OCI-LY7 (cell line): ENCODE measurements around the gene NKX6-2. TPM values are rescaled to one million over a fixed set of nuclear protein-coding genes. Genes with fewer than 3 reads are reported as not detected.

Experiments used
- BruUV-seq: library from RNA; stranded (reverse); fragments of 400-500 nt; replicated peaks from 2 replicates; lab custom pipeline; 2021; lab: Mats Ljungman, UMichigan
- CTCF ChIA-PET: fragments of 300-600 bp; sonication (Branson Sonifier 250); formaldehyde crosslinking; loops from one replicate; lab custom pipeline; 2022; ENCODE audit warnings: antibody characterized with exemption; ENCODE audit not compliant: unreplicated experiment; lab: Charles Lee
- POLR2A ChIA-PET: fragments of 300-600 bp; sonication (Branson Sonifier 250); formaldehyde crosslinking; loops from one replicate; lab custom pipeline; 2022; ENCODE audit warnings: antibody characterized with exemption; lab: Charles Lee
- DNase-seq: peaks from one replicate; pipeline ENCODE4 v3.0.0-alpha.2; 2015; ENCODE audit warnings: low spot score
- H2AFZ ChIP-seq: fragments of 200-600 bp; sonication (generic), shearing (Covaris generic); 2 replicates; pipeline ENCODE4 v1.6.1; 2014; ENCODE audit warnings: mild to moderate bottlenecking, antibody characterized with exemption, low read length, moderate library complexity
- H3K27ac ChIP-seq: fragments of 200-600 bp; sonication (generic); 2 replicates; pipeline ENCODE4 v1.5.1; 2014; ENCODE audit warnings: mixed run types, low read depth, mild to moderate bottlenecking, moderate library complexity, low read length, inconsistent platforms; ENCODE audit not compliant: poor library complexity, severe bottlenecking
- H3K36me3 ChIP-seq: fragments of 200-600 bp; sonication (generic); 2 replicates; pipeline ENCODE4 v1.6.1; 2014; ENCODE audit warnings: mild to moderate bottlenecking, antibody characterized with exemption, low read length, moderate library complexity, mixed read lengths; ENCODE audit not compliant: insufficient read depth
- H3K4me1 ChIP-seq: fragments of 200-600 bp; sonication (generic); 2 replicates; pipeline ENCODE4 v1.5.1; 2014; ENCODE audit warnings: mild to moderate bottlenecking, low read length; ENCODE audit not compliant: insufficient read depth, poor library complexity, severe bottlenecking
- H3K4me2 ChIP-seq: fragments of 200-600 bp; sonication (generic); 2 replicates; pipeline ENCODE4 v1.6.1; 2014; ENCODE audit warnings: mild to moderate bottlenecking, low read length
- H3K4me3 ChIP-seq: fragments of 200-600 bp; sonication (generic); 2 replicates; pipeline ENCODE4 v1.5.1; 2014; ENCODE audit warnings: mild to moderate bottlenecking, low read depth, low read length; ENCODE audit not compliant: poor library complexity, severe bottlenecking
- H3K79me2 ChIP-seq: fragments of 200-600 bp; sonication (generic); 2 replicates; pipeline ENCODE4 v1.6.1; 2016; ENCODE audit warnings: low read depth, mild to moderate bottlenecking, low read length, moderate library complexity, mixed read lengths; ENCODE audit not compliant: insufficient read depth
- H3K9me2 ChIP-seq: fragments of 200-600 bp; sonication (generic); 2 replicates; pipeline ENCODE4 v1.6.1; 2016; ENCODE audit warnings: mild to moderate bottlenecking, low read length, mixed read lengths; ENCODE audit not compliant: insufficient read depth
- H3K9me3 ChIP-seq: fragments of 200-600 bp; sonication (generic); 2 replicates; pipeline ENCODE4 v1.6.1; 2014; ENCODE audit warnings: mild to moderate bottlenecking, mixed run types, low read length, mixed read lengths
- H4K20me1 ChIP-seq: fragments of 200-600 bp; sonication (generic); 2 replicates; pipeline ENCODE4 v1.6.1; 2014; ENCODE audit warnings: mild to moderate bottlenecking, antibody characterized with exemption, low read length, moderate library complexity, mixed read lengths; ENCODE audit not compliant: insufficient read depth
- CTCF ChIP-seq: fragments of 200-600 bp; sonication (generic); conservative IDR thresholded peaks from 2 replicates; pipeline ENCODE4 v1.5.1; 2014; ENCODE audit warnings: mild to moderate bottlenecking, antibody characterized with exemption, low read length, moderate library complexity, mixed read lengths
- EZH2phosphoT487 ChIP-seq: fragments of 200-600 bp; sonication (generic); IDR thresholded peaks from 2 replicates; pipeline ENCODE4 v1.6.1; 2018; ENCODE audit warnings: low read depth, borderline replicate concordance, mild to moderate bottlenecking, mixed run types, antibody characterized with exemption, low read length, moderate library complexity, mixed read lengths
- intact Hi-C: fragments of 100-400 bp; cut with micrococcal nuclease; formaldehyde crosslinking; loops from one replicate; pipeline ENCODE4 v1.10.0; 2022; ENCODE audit not compliant: unreplicated experiment
- total RNA-seq, 2 experiments: library from RNA; depleted of rRNA in 1 of 2; stranded (reverse); fragments of >200 nt in 1 of 2; shearing (Covaris generic) in 1 of 2; gene quantifications; 2 replicates each; pipeline ENCODE4 v1.2.3, GENCODE V29; 2014 to 2022

NKX6-2 gene
- total RNA-seq, 2 experiments from 2014 or later: not detected

GRCh38 chr10:132762267-132762666 lies 23.7 kb downstream of the NKX6-2 start:
- BruUV-seq: no TSS peak
- POLR2A ChIA-PET: no interaction called here
- H3K36me3 ChIP-seq: no peaks in the 10 kb centered on the region
- H3K4me3 ChIP-seq: no peak overlapping the region
- H3K4me2 ChIP-seq: no peak overlapping the region
- H4K20me1 ChIP-seq: no peaks in the 10 kb centered on the region
- intact Hi-C loops: no loop called here
- CTCF ChIA-PET: no interaction called here
- H3K9me2 ChIP-seq: no peaks in the 10 kb centered on the region
- no peaks in the 10 kb centered on the region for H3K9me3 ChIP-seq
- H2AFZ ChIP-seq: no peak overlapping the region
- no peak for DNase-seq
- H3K27ac ChIP-seq: no peak overlapping the region
- H3K79me2 ChIP-seq: no peaks in the 10 kb centered on the region
- no peak for TF ChIP-seq CTCF
- no peak for TF ChIP-seq EZH2phosphoT487
- H3K4me1 ChIP-seq: no peaks in the 10 kb centered on the region

GRCh38 chr10:132761395-132762060 lies 24.4 kb downstream of the NKX6-2 start:
- H4K20me1 ChIP-seq: no peaks in the 10 kb centered on the region
- intact Hi-C loops: no loop called here
- TF ChIP-seq CTCF (no peak), EZH2phosphoT487 (no peak)
- no peaks in the 10 kb centered on the region for H3K9me3 ChIP-seq
- no peaks in the 10 kb centered on the region for H3K4me1 ChIP-seq
- H3K79me2 ChIP-seq: no peaks in the 10 kb centered on the region
- POLR2A ChIA-PET: no interaction called here
- H3K36me3 ChIP-seq: no peaks in the 10 kb centered on the region
- CTCF ChIA-PET: no interaction called here
- DNase-seq: no peak
- H3K4me3 ChIP-seq: no peak overlapping the region
- no TSS peak for BruUV-seq
- no peak overlapping the region for H2AFZ ChIP-seq
- no peak overlapping the region for H3K4me2 ChIP-seq
- no peaks in the 10 kb centered on the region for H3K9me2 ChIP-seq
- H3K27ac ChIP-seq: no peak overlapping the region

GRCh38 chr10:132758865-132759264 lies 27.1 kb downstream of the NKX6-2 start:
- no peaks in the 10 kb centered on the region for H3K9me3 ChIP-seq
- BruUV-seq: no TSS peak
- no peaks in the 10 kb centered on the region for H3K9me2 ChIP-seq
- no peaks in the 10 kb centered on the region for H3K36me3 ChIP-seq
- H4K20me1 ChIP-seq: no peaks in the 10 kb centered on the region
- H3K4me3 ChIP-seq: no peak overlapping the region
- no peak overlapping the region for H2AFZ ChIP-seq
- no peaks in the 10 kb centered on the region for H3K4me1 ChIP-seq
- H3K4me2 ChIP-seq: no peak overlapping the region
- CTCF ChIA-PET: no interaction called here
- no peak overlapping the region for H3K27ac ChIP-seq
- no peak for DNase-seq
- H3K79me2 ChIP-seq: no peaks in the 10 kb centered on the region
- no peak for TF ChIP-seq EZH2phosphoT487
- no peak for TF ChIP-seq CTCF
- intact Hi-C loops: no loop called here
- POLR2A ChIA-PET: no interaction called here
